Uterus (tissue), 2 donors: Measurements from ENCODE around the gene FAXC.

Experiments
- POLR2A ChIP-seq, 2 donors: fragments of 450-650 bp; IDR thresholded peaks; one replicate each; pipeline ENCODE4 v1.6.1; 2016; ENCODE audit warnings: antibody characterized with exemption in 2 of 2, mild to moderate bottlenecking in 1 of 2, moderate library complexity in 1 of 2
- TF ChIP-seq, protein P1 (sequence below), 4 experiments: fragments of 200-600 bp in 2 of 4; fragments of 450-650 bp in 2 of 4; sonication (generic) in 2 of 4; IDR thresholded peaks; one replicate each; pipeline ENCODE4 v1.5.1; 2016 to 2019; ENCODE audit warnings: antibody characterized with exemption in 4 of 4, mild to moderate bottlenecking in 2 of 4, moderate library complexity in 1 of 4

- TF ChIP-seq, protein P1, sequence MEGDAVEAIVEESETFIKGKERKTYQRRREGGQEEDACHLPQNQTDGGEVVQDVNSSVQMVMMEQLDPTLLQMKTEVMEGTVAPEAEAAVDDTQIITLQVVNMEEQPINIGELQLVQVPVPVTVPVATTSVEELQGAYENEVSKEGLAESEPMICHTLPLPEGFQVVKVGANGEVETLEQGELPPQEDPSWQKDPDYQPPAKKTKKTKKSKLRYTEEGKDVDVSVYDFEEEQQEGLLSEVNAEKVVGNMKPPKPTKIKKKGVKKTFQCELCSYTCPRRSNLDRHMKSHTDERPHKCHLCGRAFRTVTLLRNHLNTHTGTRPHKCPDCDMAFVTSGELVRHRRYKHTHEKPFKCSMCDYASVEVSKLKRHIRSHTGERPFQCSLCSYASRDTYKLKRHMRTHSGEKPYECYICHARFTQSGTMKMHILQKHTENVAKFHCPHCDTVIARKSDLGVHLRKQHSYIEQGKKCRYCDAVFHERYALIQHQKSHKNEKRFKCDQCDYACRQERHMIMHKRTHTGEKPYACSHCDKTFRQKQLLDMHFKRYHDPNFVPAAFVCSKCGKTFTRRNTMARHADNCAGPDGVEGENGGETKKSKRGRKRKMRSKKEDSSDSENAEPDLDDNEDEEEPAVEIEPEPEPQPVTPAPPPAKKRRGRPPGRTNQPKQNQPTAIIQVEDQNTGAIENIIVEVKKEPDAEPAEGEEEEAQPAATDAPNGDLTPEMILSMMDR (IDR thresholded peaks at IDR 0.05) = no peak
- TF ChIP-seq POLR2A (IDR thresholded peaks at IDR 0.05) = no peak
These were observed 94.6 kb downstream of the FAXC start for GRCh38 chr6:99254616-99255550.
